Activated CD8-positive, alpha-beta memory T cell treated with anti-CD3 and anti-CD28 coated beads for 48 hours (primary cell): ENCODE data around the gene SIDT2.
"Not testable (repeated sequence)": the region's sequence is repeated elsewhere in the genome, so short reads cannot be mapped to it uniquely, and the experiment has no call there.

ENCODE experiments used
- DNase-seq, 3 experiments: peaks; one replicate each; pipeline ENCODE4 v3.0.0-alpha.2; 2020; ENCODE audit warnings: low read depth in 2 of 3, low spot score in 2 of 3

Gene SIDT2

GRCh38 chr11:117171404-117172061, 7.0 kb upstream of the SIDT2 start:
- DNase-seq = no peak

GRCh38 chr11:117172724-117173421, 5.7 kb upstream of the SIDT2 start:
- no peak for DNase-seq

- no peak for DNase-seq
These were observed 3.4 kb upstream of the SIDT2 start for GRCh38 chr11:117175104-117175503.

GRCh38 chr11:117175781-117176180, 2.8 kb upstream of the SIDT2 start:
- no peak for DNase-seq

- no peak for DNase-seq
These were observed 2.4 kb upstream of the SIDT2 start for GRCh38 chr11:117176186-117176585.

GRCh38 chr11:117177534-117178209, 871 bp upstream of the SIDT2 start:
- no peak for DNase-seq

- DNase-seq = peak in 2 of 3 experiments; percentile 14 to 16
These were observed 781 bp downstream of the SIDT2 start for GRCh38 chr11:117179048-117179999.

- DNase-seq = no peak
These were observed 1.5 kb downstream of the SIDT2 start for GRCh38 chr11:117180020-117180419.

GRCh38 chr11:117180661-117181585, 2.4 kb downstream of the SIDT2 start:
- peak in 1 of 3 experiments; percentile 27 for DNase-seq

- DNase-seq = no peak
These were observed 3.3 kb downstream of the SIDT2 start for GRCh38 chr11:117181586-117182550.

GRCh38 chr11:117182551-117182935, 4.0 kb downstream of the SIDT2 start:
- DNase-seq = no peak

- DNase-seq = not testable (repeated sequence)
These were observed 4.6 kb downstream of the SIDT2 start for GRCh38 chr11:117183178-117183577.

GRCh38 chr11:117183724-117184349, 5.3 kb downstream of the SIDT2 start:
- DNase-seq = no peak

- DNase-seq = no peak
These were observed 7.3 kb downstream of the SIDT2 start for GRCh38 chr11:117185736-117186430.

- no peak for DNase-seq
These were observed 7.9 kb downstream of the SIDT2 start for GRCh38 chr11:117186431-117186761.

GRCh38 chr11:117187007-117187406, 8.5 kb downstream of the SIDT2 start:
- no peak for DNase-seq

- no peak for DNase-seq
These were observed 8.9 kb downstream of the SIDT2 start for GRCh38 chr11:117187428-117187798.
